Natural killer cell (primary cell): ENCODE measurements around the gene PTPRCAP. TPM values are rescaled to one million over a fixed set of nuclear protein-coding genes. Genes with fewer than 3 reads are reported as not detected.
"Not testable (repeated sequence)": the region's sequence is repeated elsewhere in the genome, so short reads cannot be mapped to it uniquely, and the experiment has no call there.

Experiments
- ATAC-seq, 3 donors: fragments of 150-1000 bp in 2 of 3; fragments of 200-7000 bp in 1 of 3; cut with Tn5 transposase; 1 replicate in 1 of 3; 2 replicates in 2 of 3; pipeline ENCODE4 v1.10.0; 2021; ENCODE audit warnings: mild to moderate bottlenecking in 2 of 3, moderate library complexity in 2 of 3
- DNase-seq, 2 donors: peaks; one replicate each; pipeline versions ENCODE4 v3.0.0 to v3.0.0-alpha.2; 2013 to 2021; ENCODE audit warnings: mixed read lengths in 1 of 2
- H3K27ac ChIP-seq: one replicate; pipeline ENCODE4 v1.5.1; 2013; ENCODE audit warnings: mild to moderate bottlenecking, low read length
- H3K27me3 ChIP-seq: one replicate; pipeline ENCODE4 v1.6.1; 2013; ENCODE audit warnings: low read length; ENCODE audit not compliant: control insufficient read depth, insufficient read depth
- H3K36me3 ChIP-seq: one replicate; pipeline ENCODE4 v1.6.1; 2013; ENCODE audit warnings: low read length; ENCODE audit not compliant: control insufficient read depth, insufficient read depth
- H3K4me1 ChIP-seq: one replicate; pipeline ENCODE4 v1.6.1; 2013; ENCODE audit warnings: low read length; ENCODE audit not compliant: control insufficient read depth, insufficient read depth
- H3K4me3 ChIP-seq: one replicate; pipeline ENCODE4 v1.5.1; 2013; ENCODE audit warnings: low read length
- H3K9me3 ChIP-seq: one replicate; pipeline ENCODE4 v1.6.1; 2013; ENCODE audit warnings: low read length; ENCODE audit not compliant: control insufficient read depth, insufficient read depth
- H3K27ac Mint-ChIP-seq, 2 donors: one replicate each; pipeline ENCODE4 v1.8.0; 2022; ENCODE audit warnings: mild to moderate bottlenecking in 2 of 2, mixed read lengths in 2 of 2, moderate library complexity in 1 of 2
- H3K27me3 Mint-ChIP-seq, 2 donors: one replicate each; pipeline ENCODE4 v1.8.0; 2022; ENCODE audit warnings: low read depth in 2 of 2, mixed read lengths in 2 of 2
- H3K36me3 Mint-ChIP-seq: one replicate; pipeline ENCODE4 v1.8.0; 2022; ENCODE audit warnings: mixed read lengths
- H3K4me1 Mint-ChIP-seq, 2 donors: one replicate each; pipeline ENCODE4 v1.8.0; 2022; ENCODE audit warnings: mixed read lengths in 2 of 2
- H3K4me3 Mint-ChIP-seq: one replicate; pipeline ENCODE4 v1.8.0; 2022; ENCODE audit warnings: mild to moderate bottlenecking, moderate library complexity, mixed read lengths
- H3K9me3 Mint-ChIP-seq, 2 donors: one replicate each; pipeline ENCODE4 v1.8.0; 2022; ENCODE audit warnings: mixed read lengths in 2 of 2
- CTCF ChIP-seq: fragments of 200-600 bp; IDR thresholded peaks from one replicate; pipeline ENCODE4 v1.8.0; 2022; ENCODE audit warnings: antibody characterized with exemption
- WGBS: methylation state at CpG from one replicate; pipeline ENCODE4 v1.1.7; 2013; ENCODE audit warnings: missing lambda C conversion rate; ENCODE audit not compliant: insufficient coverage; 5-methylcytosine and 5-hydroxymethylcytosine counted together
- intact Hi-C: fragments of 100-400 bp; cut with micrococcal nuclease; formaldehyde crosslinking; loops from one replicate; pipeline ENCODE4 v1.14.2; 2022
- total RNA-seq, 4 donors: library from RNA; stranded (reverse); fragments of 120-200 nt in 1 of 4; gene quantifications; one replicate each; pipeline versions ENCODE4 v1.2.3 to v1.2.4, GENCODE V29; 2013 to 2022

Gene PTPRCAP
- total RNA-seq, 3 donors from 2014 or later (not counting 1 experiment from before 2014, with no cell fraction given), result 240 to 301 (median 269) TPM

GRCh38 chr11:67404515-67405195 is 32.8 kb downstream of the PTPRCAP start:
- intact Hi-C loops, result loop anchor here (5.0 kb wide), 3 partner anchors 63 to 103 kb away; partner anchors contain the start of genes AIP, CDK2AP2, PITPNM1 and TMEM134
- TF ChIP-seq CTCF, result no peak
- H3K36me3 Mint-ChIP-seq, result no peaks in the 10 kb centered on the region
- peaks cover 55 to 70% of the 10 kb centered on the region in 2 donors for H3K4me1 Mint-ChIP-seq
- peak overlapping the region; percentile 63 for H3K27ac ChIP-seq
- peak in 1 of 2 donors; percentile 73 for DNase-seq
- ATAC-seq, result no peak
- no peaks in the 10 kb centered on the region for H3K27me3 ChIP-seq
- H3K9me3 Mint-ChIP-seq, result no peaks in the 10 kb centered on the region
- peaks cover 91% of the 10 kb centered on the region for H3K4me1 ChIP-seq
- H3K36me3 ChIP-seq, result peaks cover 33% of the 10 kb centered on the region
- 6% methylated on average over 13 of the region's 13 CpGs for WGBS
- no peaks in the 10 kb centered on the region for H3K9me3 ChIP-seq
- peak overlapping the region; percentile 94 for H3K4me3 Mint-ChIP-seq
- H3K27ac Mint-ChIP-seq, result peak overlapping the region; percentile 86 to 96
- H3K4me3 ChIP-seq, result peak overlapping the region; percentile 94
- H3K27me3 Mint-ChIP-seq, result no peaks in the 10 kb centered on the region

GRCh38 chr11:67403085-67403484 is 34.4 kb downstream of the PTPRCAP start:
- Mint-ChIP-seq H3K27ac (peak overlapping the region; percentile 86 to 96), H3K4me3 (peak overlapping the region; percentile 94), H3K4me1 (peaks cover 50 to 58% of the 10 kb centered on the region in 2 donors)
- intact Hi-C loops, result loop anchor here (2.0 to 5.0 kb wide), 5 partner anchors 18 to 104 kb away; partner anchors contain the start of genes AIP, CDK2AP2, PITPNM1 and PTPRCAP
- Histone ChIP-seq H3K36me3 (peaks cover 48% of the 10 kb centered on the region), H3K27ac (peak overlapping the region; percentile 63), H3K4me3 (peak overlapping the region; percentile 94), H3K4me1 (peaks cover 91% of the 10 kb centered on the region)
- not testable (repeated sequence) for DNase-seq, H3K27me3 Mint-ChIP-seq, H3K9me3 Mint-ChIP-seq, H3K9me3 ChIP-seq, H3K36me3 Mint-ChIP-seq, H3K27me3 ChIP-seq, ATAC-seq
- 77% methylated on average over 9 of the region's 9 CpGs for WGBS

- H3K9me3 ChIP-seq, H3K27me3 Mint-ChIP-seq, H3K36me3 Mint-ChIP-seq, H3K9me3 Mint-ChIP-seq, DNase-seq, ATAC-seq, H3K27me3 ChIP-seq: not testable (repeated sequence)
- intact Hi-C loops, result loop anchor here (2.0 to 5.0 kb wide), 5 partner anchors 18 to 105 kb away; partner anchors contain the start of genes AIP, CDK2AP2, PITPNM1 and PTPRCAP
- Histone ChIP-seq H3K4me3 (peak overlapping the region; percentile 32), H3K4me1 (peaks cover 91% of the 10 kb centered on the region), H3K27ac (peak overlapping the region; percentile 63), H3K36me3 (peaks cover 52% of the 10 kb centered on the region)
- H3K4me1 Mint-ChIP-seq, result peaks cover 44 to 58% of the 10 kb centered on the region in 2 donors
- 34% methylated on average over 19 of the region's 19 CpGs for WGBS
- H3K27ac Mint-ChIP-seq, result peak overlapping the region; percentile 86 to 96
- peak overlapping the region; percentile 94 for H3K4me3 Mint-ChIP-seq
These were observed 35.2 kb downstream of the PTPRCAP start for GRCh38 chr11:67402192-67402839.

GRCh38 chr11:67401495-67402191 is 35.8 kb downstream of the PTPRCAP start, which contains the start of gene PPP1CA:
Gene PPP1CA, minus strand, starts transcription at chr11:67401858. Its CDS starts 76 bp downstream, at chr11:67401782.
- 0% methylated on average over 72 of the region's 73 CpGs for WGBS
- H3K36me3 ChIP-seq, result peaks cover 51% of the 10 kb centered on the region

More at GRCh38 chr11:67401495-67402191, 35.8 kb downstream of the PTPRCAP start, which contains the start of gene PPP1CA:
- Mint-ChIP-seq H3K27ac (peak within 1 kb of the TSS; percentile 86 to 96), H3K27me3 (no peaks in the 10 kb centered on the region), H3K9me3 (no peaks in the 10 kb centered on the region), H3K36me3 (no peaks in the 10 kb centered on the region), H3K4me1 (peaks cover 44 to 59% of the 10 kb centered on the region in 2 donors), H3K4me3 (peak within 1 kb of the TSS; percentile 94)
- peak; percentile 60 for TF ChIP-seq CTCF
- ATAC-seq, result peak; percentile 79 to 93 (median 82)
- intact Hi-C loops, result loop anchor here (2.0 to 5.0 kb wide), 5 partner anchors 19 to 106 kb away; partner anchors contain the start of genes AIP, CDK2AP2, PITPNM1 and PTPRCAP
- DNase-seq, result peak; percentile 93 to 94
- H3K9me3 ChIP-seq, result no peaks in the 10 kb centered on the region
- no peaks in the 10 kb centered on the region for H3K27me3 ChIP-seq
- H3K4me3 ChIP-seq, result peak within 1 kb of the TSS; percentile 69
- H3K4me1 ChIP-seq, result peaks cover 91% of the 10 kb centered on the region
- H3K27ac ChIP-seq, result peak within 1 kb of the TSS; percentile 63
